ENCODE measurements around the gene LCORL.
"Not testable (repeated sequence)": the region's sequence is repeated elsewhere in the genome, so short reads cannot be mapped to it uniquely, and the experiment has no call there.

Gene LCORL

DNA sequence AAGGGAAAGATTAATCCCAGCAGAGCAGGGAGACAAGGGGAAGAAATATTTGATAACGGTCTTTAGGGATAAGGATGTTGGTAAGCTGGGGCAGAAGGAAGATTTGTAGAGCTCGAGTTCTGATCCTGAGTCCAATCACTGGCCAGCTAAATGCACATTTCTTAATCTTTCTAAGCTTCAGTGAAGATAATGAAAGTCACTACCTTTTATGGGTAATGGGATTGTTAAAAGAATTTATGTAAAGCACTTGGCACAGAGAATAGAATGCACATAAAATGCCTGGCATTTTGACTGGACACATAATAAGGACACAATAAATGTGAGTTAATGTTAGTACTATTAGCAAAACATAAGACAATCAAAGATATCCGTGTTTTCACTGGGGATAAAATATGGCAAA lies 167.5 kb downstream of the LCORL start:
- no peak overlapping the region for H3K4me3 ChIP-seq (ENCODE audit: low read depth, low read length)
- TF ChIP-seq CTCF (conservative IDR thresholded peaks at IDR 0.05; ENCODE audit: low read depth, low read length) = no peak
- peak; percentile 6 for DNase-seq (ENCODE audit: low read depth)

GRCh38 chr4:17851959-17852358 lies 169.6 kb downstream of the LCORL start:
- no peak for DNase-seq (ENCODE audit: low read depth)
- no peak for TF ChIP-seq CTCF (conservative IDR thresholded peaks at IDR 0.05; ENCODE audit: low read depth, low read length)
- H3K4me3 ChIP-seq (ENCODE audit: low read depth, low read length) = no peak overlapping the region

- not testable (repeated sequence) for DNase-seq (ENCODE audit: low read depth); H3K4me3 ChIP-seq (ENCODE audit: low read depth, low read length)
Measured at GRCh38 chr4:17850295-17850694, 171.3 kb downstream of the LCORL start.

- no peak for TF ChIP-seq CTCF (conservative IDR thresholded peaks at IDR 0.05; ENCODE audit: low read depth, low read length)
- H3K4me3 ChIP-seq (ENCODE audit: low read depth, low read length) = no peak overlapping the region
- DNase-seq (ENCODE audit: low read depth) = peak; percentile 36
Measured at GRCh38 chr4:17846266-17846665, 175.3 kb downstream of the LCORL start.

DNA sequence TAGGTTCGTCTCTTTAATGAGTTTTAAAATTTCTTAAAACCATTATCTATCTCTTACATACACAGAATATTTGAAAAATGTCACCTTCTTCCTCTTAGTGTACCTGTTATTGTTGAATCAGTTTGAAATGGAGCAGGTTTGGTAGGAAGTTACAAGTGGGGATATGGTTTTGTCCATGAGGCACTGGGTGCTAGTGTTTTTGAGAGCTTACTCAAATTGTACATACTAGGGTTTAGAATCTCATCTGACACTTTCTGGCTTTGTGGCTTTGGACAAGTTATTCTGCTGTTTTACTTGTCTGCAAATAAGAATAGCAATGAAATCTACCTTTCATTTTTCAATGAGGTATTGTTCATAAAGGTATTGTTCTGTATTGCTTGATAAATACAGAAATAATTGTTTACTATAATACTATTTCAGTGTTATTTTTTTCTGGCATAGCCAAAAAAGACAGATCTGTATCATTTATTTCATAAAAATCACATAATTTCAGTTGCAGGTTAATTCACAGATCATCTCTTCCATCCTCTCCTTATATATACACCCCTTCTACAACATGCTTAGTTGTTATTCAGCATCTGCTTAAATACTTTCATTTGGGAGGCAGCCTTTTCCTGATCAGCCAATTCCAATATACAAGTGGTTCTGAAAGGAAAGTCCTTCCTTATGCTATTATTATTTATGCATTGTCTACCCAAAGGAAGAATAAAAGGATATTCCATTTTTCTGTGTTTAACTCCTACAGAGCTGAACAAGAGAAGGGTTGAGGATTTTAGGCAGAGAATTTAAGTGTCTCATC lies 197.5 kb downstream of the LCORL start:
- TF ChIP-seq CTCF (conservative IDR thresholded peaks at IDR 0.05; ENCODE audit: low read depth, low read length) = no peak
- H3K4me3 ChIP-seq (ENCODE audit: low read depth, low read length) = no peak overlapping the region
- no peak for DNase-seq (ENCODE audit: low read depth)

DNA sequence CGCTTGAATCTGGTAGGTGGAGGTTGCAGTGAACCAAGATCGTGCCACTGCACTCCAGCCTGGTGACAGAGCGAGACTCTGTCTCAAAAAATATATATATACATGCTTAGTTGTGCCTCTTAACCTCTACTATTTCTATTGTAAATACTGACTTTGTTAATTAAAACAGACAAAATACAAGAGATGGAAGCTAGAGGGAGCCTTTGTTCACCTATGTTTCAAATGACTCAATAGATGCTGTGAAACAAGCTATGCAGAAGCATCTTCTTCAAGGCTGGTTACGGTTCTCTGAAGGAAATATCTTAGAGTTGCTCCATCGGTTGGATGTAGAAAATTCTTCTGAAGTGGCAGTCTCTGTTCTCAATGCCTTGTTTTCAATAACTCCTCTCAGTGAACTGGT lies 204.5 kb downstream of the LCORL start:
- peak; percentile 91 for DNase-seq (ENCODE audit: low read depth)
- H3K4me3 ChIP-seq (ENCODE audit: low read depth, low read length) = no peak overlapping the region

DNA sequence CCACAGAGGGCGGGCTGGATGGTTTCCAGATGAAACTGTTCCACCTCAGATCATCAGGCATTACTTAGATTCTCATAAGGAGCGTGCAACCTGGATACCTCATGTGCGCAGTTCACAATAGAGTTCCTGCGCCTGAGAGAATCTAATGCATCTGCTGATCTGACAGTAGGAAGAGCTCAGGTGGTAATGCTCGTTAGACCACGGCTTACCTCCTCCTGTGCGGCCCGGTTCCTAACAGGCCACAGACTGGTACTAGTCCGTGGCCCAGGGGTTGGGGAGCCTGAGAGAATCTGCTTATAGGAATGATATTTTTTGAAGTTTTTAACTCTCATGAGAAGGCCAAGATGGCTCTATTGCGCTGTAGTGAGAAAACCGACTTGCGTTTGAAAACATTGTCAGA lies 205.4 kb downstream of the LCORL start:
- H3K4me3 ChIP-seq (ENCODE audit: low read depth, low read length) = no peak overlapping the region
- TF ChIP-seq CTCF (conservative IDR thresholded peaks at IDR 0.05; ENCODE audit: low read depth, low read length) = no peak
- DNase-seq (ENCODE audit: low read depth) = no peak

More for the DNA sequence above, 204.5 kb downstream of the LCORL start:
- TF ChIP-seq CTCF (conservative IDR thresholded peaks at IDR 0.05; ENCODE audit: low read depth, low read length) = peak; percentile 61
